PFSK-1 (cell line): ENCODE measurements around the gene HMX1.

Source experiments
- FOXP2 ChIP-seq: optimal IDR thresholded peaks from 2 replicates; pipeline ENCODE3; 2011; ENCODE audit warnings: borderline replicate concordance, control low read depth, inconsistent platforms; ENCODE audit not compliant: insufficient read depth; ENCODE audit errors: extremely low read length, extremely low read depth
- POLR2AphosphoS5 ChIP-seq: IDR thresholded peaks from 2 replicates; pipeline ENCODE4 v1.6.1; 2012; ENCODE audit warnings: low read depth, mild to moderate bottlenecking, control low read depth, low read length, moderate library complexity
- SIN3A ChIP-seq: IDR thresholded peaks from 2 replicates; pipeline ENCODE4 v1.6.1; 2012; ENCODE audit warnings: mild to moderate bottlenecking, low read length, moderate library complexity, borderline replicate concordance; ENCODE audit not compliant: insufficient read depth
- TAF1 ChIP-seq: IDR thresholded peaks from 2 replicates; pipeline ENCODE4 v1.6.1; 2012; ENCODE audit warnings: low read length, control low read depth, borderline replicate concordance; ENCODE audit not compliant: insufficient read depth
- TF ChIP-seq, protein P1 (sequence below), 2 experiments: IDR thresholded peaks; 2 replicates each; pipeline versions ENCODE4 v1.6.1 to v1.8.0; 2011 to 2012; ENCODE audit warnings: low read depth in 2 of 2, low read length in 2 of 2, control low read depth in 1 of 2, inconsistent platforms in 1 of 2, mild to moderate bottlenecking in 1 of 2, moderate library complexity in 1 of 2; ENCODE audit not compliant: insufficient read depth in 1 of 2

DNA sequence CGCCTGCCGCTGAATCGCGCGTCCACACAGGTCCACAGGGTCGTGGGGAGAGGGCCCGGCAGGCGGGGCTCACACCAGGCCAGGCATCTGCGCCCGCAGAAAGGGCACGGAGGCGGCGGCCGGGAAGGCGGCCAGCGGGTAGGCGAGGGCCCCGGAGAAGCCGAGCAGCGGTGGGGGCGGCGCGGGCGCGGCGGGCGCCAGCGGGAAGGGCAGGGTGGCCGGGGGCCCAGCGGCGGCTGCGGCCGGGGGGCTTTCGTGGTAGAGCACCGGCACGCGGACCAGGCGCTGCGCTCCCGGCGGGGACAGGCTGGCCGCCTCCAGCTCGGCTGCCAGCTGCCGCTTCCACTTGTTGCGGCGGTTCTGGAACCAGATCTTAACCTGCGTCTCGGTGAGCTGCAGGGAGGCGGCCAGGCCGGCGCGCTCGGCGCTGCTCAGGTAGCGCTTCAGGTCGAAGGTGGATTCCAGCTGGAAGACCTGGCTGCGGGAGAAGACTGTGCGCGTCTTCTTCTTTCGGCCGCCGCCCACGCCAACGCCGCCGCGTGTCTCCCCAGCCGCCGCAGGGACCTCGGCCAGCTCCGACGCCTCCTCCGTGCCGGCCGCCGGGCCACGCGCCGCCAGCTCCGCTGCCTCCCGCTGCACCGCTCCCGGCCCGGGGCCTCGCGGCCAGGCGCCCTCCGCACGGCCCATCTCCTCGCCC, 3.9 kb downstream of the HMX1 start:
- TF ChIP-seq TAF1 (no peak), SIN3A (no peak), POLR2AphosphoS5 (no peak), FOXP2 (no peak)
- TF ChIP-seq, protein P1, sequence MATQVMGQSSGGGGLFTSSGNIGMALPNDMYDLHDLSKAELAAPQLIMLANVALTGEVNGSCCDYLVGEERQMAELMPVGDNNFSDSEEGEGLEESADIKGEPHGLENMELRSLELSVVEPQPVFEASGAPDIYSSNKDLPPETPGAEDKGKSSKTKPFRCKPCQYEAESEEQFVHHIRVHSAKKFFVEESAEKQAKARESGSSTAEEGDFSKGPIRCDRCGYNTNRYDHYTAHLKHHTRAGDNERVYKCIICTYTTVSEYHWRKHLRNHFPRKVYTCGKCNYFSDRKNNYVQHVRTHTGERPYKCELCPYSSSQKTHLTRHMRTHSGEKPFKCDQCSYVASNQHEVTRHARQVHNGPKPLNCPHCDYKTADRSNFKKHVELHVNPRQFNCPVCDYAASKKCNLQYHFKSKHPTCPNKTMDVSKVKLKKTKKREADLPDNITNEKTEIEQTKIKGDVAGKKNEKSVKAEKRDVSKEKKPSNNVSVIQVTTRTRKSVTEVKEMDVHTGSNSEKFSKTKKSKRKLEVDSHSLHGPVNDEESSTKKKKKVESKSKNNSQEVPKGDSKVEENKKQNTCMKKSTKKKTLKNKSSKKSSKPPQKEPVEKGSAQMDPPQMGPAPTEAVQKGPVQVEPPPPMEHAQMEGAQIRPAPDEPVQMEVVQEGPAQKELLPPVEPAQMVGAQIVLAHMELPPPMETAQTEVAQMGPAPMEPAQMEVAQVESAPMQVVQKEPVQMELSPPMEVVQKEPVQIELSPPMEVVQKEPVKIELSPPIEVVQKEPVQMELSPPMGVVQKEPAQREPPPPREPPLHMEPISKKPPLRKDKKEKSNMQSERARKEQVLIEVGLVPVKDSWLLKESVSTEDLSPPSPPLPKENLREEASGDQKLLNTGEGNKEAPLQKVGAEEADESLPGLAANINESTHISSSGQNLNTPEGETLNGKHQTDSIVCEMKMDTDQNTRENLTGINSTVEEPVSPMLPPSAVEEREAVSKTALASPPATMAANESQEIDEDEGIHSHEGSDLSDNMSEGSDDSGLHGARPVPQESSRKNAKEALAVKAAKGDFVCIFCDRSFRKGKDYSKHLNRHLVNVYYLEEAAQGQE (IDR thresholded peaks at IDR 0.05; ENCODE audit: insufficient read depth in 1 of 2, low read depth in 2 of 2, low read length in 2 of 2), result no peak
